CD4-positive, CD25-positive, alpha-beta regulatory T cell (primary cell): Measurements from ENCODE around the gene NECTIN2. TPM values are rescaled to one million over a fixed set of nuclear protein-coding genes. Genes with fewer than 3 reads are reported as not detected.

Experiments
- ATAC-seq, 2 donors: fragments of 150-1000 bp; cut with Tn5 transposase; one replicate each; pipeline ENCODE4 v1.10.0; 2021; ENCODE audit warnings: low read depth in 2 of 2, moderate number of reproducible peaks in 2 of 2, moderate library complexity in 1 of 2
- DNase-seq, 3 donors: peaks; one replicate each; pipeline versions ENCODE4 v3.0.0 to v3.0.0-alpha.2; 2012 to 2022; ENCODE audit warnings: mixed read lengths in 1 of 3
- H3K27ac ChIP-seq: one replicate; pipeline ENCODE4 v1.7.0; 2013; ENCODE audit warnings: mild to moderate bottlenecking, low read length; ENCODE audit not compliant: insufficient read depth, poor library complexity, severe bottlenecking
- H3K27me3 ChIP-seq: one replicate; pipeline ENCODE4 v1.7.0; 2013; ENCODE audit warnings: low read length; ENCODE audit not compliant: control insufficient read depth, insufficient read depth
- H3K36me3 ChIP-seq: one replicate; pipeline ENCODE4 v1.7.0; 2013; ENCODE audit warnings: mild to moderate bottlenecking, low read length, moderate library complexity; ENCODE audit not compliant: control insufficient read depth, insufficient read depth
- H3K4me1 ChIP-seq: 2 replicates; pipeline ENCODE4 v1.7.0; 2013; ENCODE audit warnings: mild to moderate bottlenecking, low read length; ENCODE audit not compliant: insufficient read depth, control insufficient read depth, poor library complexity, severe bottlenecking
- H3K4me3 ChIP-seq: one replicate; pipeline ENCODE4 v1.7.0; 2013; ENCODE audit warnings: low read depth, mild to moderate bottlenecking, low read length, moderate library complexity
- H3K9me3 ChIP-seq, 2 experiments: 1 replicate in 1 of 2; 2 replicates in 1 of 2; pipeline ENCODE4 v1.7.0; 2013; ENCODE audit warnings: low read length in 2 of 2, mild to moderate bottlenecking in 1 of 2, moderate library complexity in 1 of 2; ENCODE audit not compliant: control insufficient read depth in 2 of 2
- H3K27ac Mint-ChIP-seq, 3 donors: one replicate each; pipeline ENCODE4 v1.8.0; 2020 to 2022; ENCODE audit warnings: mild to moderate bottlenecking in 3 of 3, mixed read lengths in 3 of 3, moderate library complexity in 2 of 3
- H3K27me3 Mint-ChIP-seq: one replicate; pipeline ENCODE4 v1.8.0; 2022; ENCODE audit warnings: mild to moderate bottlenecking, mixed read lengths
- H3K36me3 Mint-ChIP-seq: one replicate; pipeline ENCODE4 v1.8.0; 2020; ENCODE audit warnings: mixed read lengths
- H3K4me1 Mint-ChIP-seq, 4 donors: one replicate each; pipeline ENCODE4 v1.8.0; 2020 to 2022; ENCODE audit warnings: mixed read lengths in 4 of 4, mild to moderate bottlenecking in 1 of 4
- H3K4me3 Mint-ChIP-seq, 4 donors: one replicate each; pipeline ENCODE4 v1.8.0; 2020 to 2022; ENCODE audit warnings: mild to moderate bottlenecking in 4 of 4, mixed read lengths in 4 of 4, moderate library complexity in 3 of 4
- H3K9me3 Mint-ChIP-seq, 7 donors: one replicate each; pipeline ENCODE4 v1.8.0; 2020 to 2022; ENCODE audit warnings: mixed read lengths in 7 of 7, mild to moderate bottlenecking in 3 of 7, moderate library complexity in 2 of 7
- polyA plus RNA-seq, 4 donors: library from polyadenylated mRNA; unstranded; fragments of 300-500 nt; fragmentation: Illumina TruSeq; gene quantifications; one replicate each; pipeline ENCODE4 v1.2.3, GENCODE V29; 2021
- total RNA-seq: library from RNA; stranded (reverse); gene quantifications from one replicate; pipeline ENCODE4 v1.2.3, GENCODE V29; 2022

The NECTIN2 gene
- total and polyA plus RNA-seq, 5 donors from 2014 or later = 1.1 TPM; not detected in 4

- Mint-ChIP-seq H3K27ac (no peak overlapping the region), H3K36me3 (no peaks in the 10 kb centered on the region), H3K4me1 (no peaks in the 10 kb centered on the region), H3K9me3 (peaks cover 0 to 4% (median 0%) of the 10 kb centered on the region in 7 donors), H3K27me3 (peaks cover 8% of the 10 kb centered on the region), H3K4me3 (no peak overlapping the region)
- Histone ChIP-seq H3K27me3 (no peaks in the 10 kb centered on the region), H3K4me3 (no peak overlapping the region), H3K27ac (no peak overlapping the region), H3K36me3 (no peaks in the 10 kb centered on the region), H3K9me3 (no peaks in the 10 kb centered on the region), H3K4me1 (no peaks in the 10 kb centered on the region)
- DNase-seq = no peak
- ATAC-seq = no peak
These were observed 6.8 kb upstream of the NECTIN2 start for GRCh38 chr19:44839276-44839675.

GRCh38 chr19:44840811-44841210 lies 5.3 kb upstream of the NECTIN2 start:
- peaks cover 14% of the 10 kb centered on the region for H3K4me1 ChIP-seq
- H3K27me3 Mint-ChIP-seq = peaks cover 12% of the 10 kb centered on the region
- no peaks in the 10 kb centered on the region for H3K36me3 ChIP-seq
- no peak overlapping the region for H3K4me3 ChIP-seq
- H3K27me3 ChIP-seq = peaks cover 2% of the 10 kb centered on the region
- H3K9me3 Mint-ChIP-seq = peaks cover 0 to 3% (median 0%) of the 10 kb centered on the region in 7 donors
- H3K9me3 ChIP-seq = no peaks in the 10 kb centered on the region
- no peak overlapping the region for H3K4me3 Mint-ChIP-seq
- no peak overlapping the region for H3K27ac Mint-ChIP-seq
- H3K4me1 Mint-ChIP-seq = peaks cover 7 to 10% (median 7%) of the 10 kb centered on the region in 4 donors
- ATAC-seq = no peak
- peaks cover 4% of the 10 kb centered on the region for H3K36me3 Mint-ChIP-seq
- H3K27ac ChIP-seq = no peak overlapping the region
- no peak for DNase-seq

GRCh38 chr19:44841231-44841630 lies 4.9 kb upstream of the NECTIN2 start:
- Histone ChIP-seq H3K27me3 (peaks cover 2% of the 10 kb centered on the region), H3K27ac (no peak overlapping the region), H3K4me1 (peaks cover 18% of the 10 kb centered on the region), H3K36me3 (no peaks in the 10 kb centered on the region), H3K4me3 (no peak overlapping the region), H3K9me3 (no peaks in the 10 kb centered on the region)
- Mint-ChIP-seq H3K4me3 (no peak overlapping the region), H3K36me3 (peaks cover 4% of the 10 kb centered on the region), H3K27ac (no peak overlapping the region), H3K4me1 (peaks cover 7 to 12% (median 8%) of the 10 kb centered on the region in 4 donors), H3K9me3 (peaks cover 0 to 3% (median 0%) of the 10 kb centered on the region in 7 donors), H3K27me3 (peaks cover 16% of the 10 kb centered on the region)
- ATAC-seq (no peak), DNase-seq (no peak)

GRCh38 chr19:44845286-44845611 lies 848 bp upstream of the NECTIN2 start:
- H3K4me3 ChIP-seq = peak overlapping the region; percentile 49
- H3K27ac ChIP-seq = no peak overlapping the region
- no peak for DNase-seq
- no peaks in the 10 kb centered on the region for H3K36me3 ChIP-seq
- H3K4me1 ChIP-seq = peaks cover 35% of the 10 kb centered on the region
- H3K9me3 Mint-ChIP-seq = peaks cover 0 to 3% (median 0%) of the 10 kb centered on the region in 7 donors
- H3K9me3 ChIP-seq = no peaks in the 10 kb centered on the region
- H3K36me3 Mint-ChIP-seq = peaks cover 4% of the 10 kb centered on the region
- H3K27me3 ChIP-seq = peaks cover 5% of the 10 kb centered on the region
- no peak for ATAC-seq
- H3K27me3 Mint-ChIP-seq = peaks cover 42% of the 10 kb centered on the region
- peaks cover 8 to 21% (median 15%) of the 10 kb centered on the region in 4 donors for H3K4me1 Mint-ChIP-seq
- H3K4me3 Mint-ChIP-seq = peak overlapping the region; percentile 86 to 94 (median 88)
- H3K27ac Mint-ChIP-seq = peak overlapping the region in 2 of 3 donors; percentile 84 to 88

- Histone ChIP-seq H3K4me1 (peaks cover 35% of the 10 kb centered on the region), H3K27me3 (peaks cover 5% of the 10 kb centered on the region), H3K4me3 (no peak overlapping the region), H3K36me3 (no peaks in the 10 kb centered on the region), H3K9me3 (no peaks in the 10 kb centered on the region), H3K27ac (no peak overlapping the region)
- DNase-seq (no peak), ATAC-seq (no peak)
- Mint-ChIP-seq H3K27ac (peak overlapping the region in 1 of 3 donors; percentile 26), H3K36me3 (peaks cover 4% of the 10 kb centered on the region), H3K9me3 (peaks cover 0 to 3% (median 0%) of the 10 kb centered on the region in 7 donors), H3K4me1 (peaks cover 8 to 21% (median 15%) of the 10 kb centered on the region in 4 donors), H3K27me3 (peaks cover 48% of the 10 kb centered on the region), H3K4me3 (peak overlapping the region; percentile 18 to 88 (median 83))
These were observed 502 bp downstream of the NECTIN2 start for GRCh38 chr19:44846455-44847143.

GRCh38 chr19:44847144-44848035 lies 1.3 kb downstream of the NECTIN2 start:
- peaks cover 5% of the 10 kb centered on the region for H3K27me3 ChIP-seq
- peaks cover 35% of the 10 kb centered on the region for H3K4me1 ChIP-seq
- no peaks in the 10 kb centered on the region for H3K9me3 ChIP-seq
- H3K9me3 Mint-ChIP-seq = peaks cover 0 to 3% (median 0%) of the 10 kb centered on the region in 7 donors
- peak overlapping the region in 2 of 3 donors; percentile 26 to 75 for H3K27ac Mint-ChIP-seq
- no peak overlapping the region for H3K27ac ChIP-seq
- H3K4me3 ChIP-seq = no peak overlapping the region
- no peak for ATAC-seq
- H3K4me1 Mint-ChIP-seq = peaks cover 8 to 21% (median 15%) of the 10 kb centered on the region in 4 donors
- H3K36me3 Mint-ChIP-seq = peaks cover 4% of the 10 kb centered on the region
- peaks cover 54% of the 10 kb centered on the region for H3K27me3 Mint-ChIP-seq
- DNase-seq = no peak
- H3K4me3 Mint-ChIP-seq = peak overlapping the region; percentile 18 to 88 (median 83)
- H3K36me3 ChIP-seq = no peaks in the 10 kb centered on the region

- Mint-ChIP-seq H3K4me3 (peak overlapping the region in 1 of 4 donors; percentile 38), H3K27ac (peak overlapping the region in 1 of 3 donors; percentile 81), H3K36me3 (peaks cover 4% of the 10 kb centered on the region), H3K27me3 (peaks cover 56% of the 10 kb centered on the region), H3K9me3 (peaks cover 0 to 3% (median 0%) of the 10 kb centered on the region in 7 donors), H3K4me1 (peaks cover 8 to 21% (median 15%) of the 10 kb centered on the region in 4 donors)
- Histone ChIP-seq H3K27ac (no peak overlapping the region), H3K4me1 (peaks cover 35% of the 10 kb centered on the region), H3K27me3 (peaks cover 5% of the 10 kb centered on the region), H3K4me3 (no peak overlapping the region), H3K36me3 (no peaks in the 10 kb centered on the region), H3K9me3 (no peaks in the 10 kb centered on the region)
- ATAC-seq (no peak), DNase-seq (no peak)
These were observed 2.1 kb downstream of the NECTIN2 start for GRCh38 chr19:44848036-44848811.
